ENCODE data around the gene FN1. TPM values are rescaled to one million over a fixed set of nuclear protein-coding genes. Genes with fewer than 3 reads are reported as not detected.

The FN1 gene
- total and polyA plus RNA-seq, 2 donors (not counting 1 experiment from before 2014, with no cell fraction given): 0.05 TPM; not detected in 1

DNA sequence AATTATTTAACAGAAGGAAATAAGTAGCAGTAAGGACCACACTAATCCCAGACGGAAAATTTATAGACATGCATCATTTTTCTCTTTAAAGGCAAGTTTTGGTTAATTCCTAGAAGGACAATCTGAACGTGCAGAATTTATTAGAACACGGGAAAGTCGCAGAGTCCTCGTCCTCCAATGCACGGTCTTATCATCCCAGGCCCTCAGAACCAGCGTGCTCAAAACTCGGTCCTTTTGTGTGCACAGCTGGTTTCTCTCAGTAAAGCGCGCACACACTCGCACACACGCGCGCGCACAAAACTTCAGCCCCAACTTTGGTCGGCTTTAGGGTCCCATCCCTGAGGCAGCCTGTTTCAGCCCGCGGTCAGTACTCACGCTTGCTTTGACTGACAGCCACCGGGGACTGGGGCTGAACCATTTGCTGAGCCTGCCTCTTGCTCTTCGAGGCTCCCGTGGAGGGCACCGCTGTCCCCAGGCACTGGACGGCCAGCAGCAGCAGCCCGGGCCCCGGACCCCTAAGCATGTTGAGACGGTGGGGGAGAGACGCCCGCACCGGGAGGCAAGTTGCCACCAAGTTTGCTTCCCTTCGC, 493 bp downstream of the FN1 start:
- peak overlapping the region; percentile 68 for H2AFZ ChIP-seq (ENCODE audit: insufficient read depth, low read depth, low read length, poor library complexity, severe bottlenecking)
- Mint-ChIP-seq H3K27ac (no peak overlapping the region), H3K27me3 (peaks cover 72% of the 10 kb centered on the region), H3K4me1 (peaks cover 17% of the 10 kb centered on the region), H3K4me3 (peak overlapping the region; percentile 71), H3K9me3 (ENCODE audit: insufficient read depth) (no peaks in the 10 kb centered on the region)
- peak overlapping the region; percentile 84 for H3K4me2 ChIP-seq (replicated peaks; ENCODE audit: low read depth, low read length, poor library complexity, severe bottlenecking)
- H3K27ac ChIP-seq (ENCODE audit: low read length in 2 of 2): no peak overlapping the region
- peaks cover 0 to 44% (median 42%) of the 10 kb centered on the region in 4 experiments for H3K27me3 ChIP-seq (replicated peaks in 1 of 4; ENCODE audit: control extremely low read depth in 1 of 4, control insufficient read depth in 3 of 4, insufficient read depth in 4 of 4, low read length in 3 of 4)
- H3K36me3 ChIP-seq (replicated peaks in 1 of 2; ENCODE audit: control extremely low read depth in 1 of 2, control insufficient read depth in 1 of 2, extremely low read depth in 1 of 2, insufficient read depth in 2 of 2, low read length in 1 of 2): no peaks in the 10 kb centered on the region
- H3K9me3 ChIP-seq (ENCODE audit: control extremely low read depth in 1 of 3, control insufficient read depth in 2 of 3, insufficient read depth in 1 of 3, low read length in 2 of 3): no peaks in the 10 kb centered on the region
- whole genome bisulfite sequencing (ENCODE audit: insufficient coverage): 2% methylated on average over 30 of the region's 31 CpGs
- intact Hi-C loops (cut with micrococcal nuclease): no loop called here
- H3K9ac ChIP-seq (ENCODE audit: low read length): peak overlapping the region; percentile 58
- DNase-seq: no peak
- ChIA-PET POLR2A (no interaction called here), CTCF (no interaction called here)
- ATAC-seq (ENCODE audit: low read depth): peak; percentile 16
- no peaks in the 10 kb centered on the region for H4K20me1 ChIP-seq (ENCODE audit: control insufficient read depth, insufficient read depth, low read length, poor library complexity, severe bottlenecking)
- no peaks in the 10 kb centered on the region for H3K79me2 ChIP-seq (ENCODE audit: control insufficient read depth, insufficient read depth, low read length)
- TF ChIP-seq EZH2 (IDR thresholded peaks at IDR 0.05; ENCODE audit: borderline replicate concordance, insufficient read depth, low read depth, low read length, poor library complexity, severe bottlenecking): no peak
- no peak for TF ChIP-seq CTCF (IDR thresholded peaks at IDR 0.05)
- H3K4me3 ChIP-seq (ENCODE audit: control extremely low read depth in 1 of 5, extremely low read depth in 1 of 5, insufficient read depth in 1 of 5, low read depth in 2 of 5, low read length in 4 of 5): peak overlapping the region; percentile 12 to 56 (median 50)
- H3K4me1 ChIP-seq (ENCODE audit: control insufficient read depth in 2 of 2, insufficient read depth in 2 of 2, low read length in 2 of 2): peaks cover 20 to 21% of the 10 kb centered on the region in 2 donors

DNA sequence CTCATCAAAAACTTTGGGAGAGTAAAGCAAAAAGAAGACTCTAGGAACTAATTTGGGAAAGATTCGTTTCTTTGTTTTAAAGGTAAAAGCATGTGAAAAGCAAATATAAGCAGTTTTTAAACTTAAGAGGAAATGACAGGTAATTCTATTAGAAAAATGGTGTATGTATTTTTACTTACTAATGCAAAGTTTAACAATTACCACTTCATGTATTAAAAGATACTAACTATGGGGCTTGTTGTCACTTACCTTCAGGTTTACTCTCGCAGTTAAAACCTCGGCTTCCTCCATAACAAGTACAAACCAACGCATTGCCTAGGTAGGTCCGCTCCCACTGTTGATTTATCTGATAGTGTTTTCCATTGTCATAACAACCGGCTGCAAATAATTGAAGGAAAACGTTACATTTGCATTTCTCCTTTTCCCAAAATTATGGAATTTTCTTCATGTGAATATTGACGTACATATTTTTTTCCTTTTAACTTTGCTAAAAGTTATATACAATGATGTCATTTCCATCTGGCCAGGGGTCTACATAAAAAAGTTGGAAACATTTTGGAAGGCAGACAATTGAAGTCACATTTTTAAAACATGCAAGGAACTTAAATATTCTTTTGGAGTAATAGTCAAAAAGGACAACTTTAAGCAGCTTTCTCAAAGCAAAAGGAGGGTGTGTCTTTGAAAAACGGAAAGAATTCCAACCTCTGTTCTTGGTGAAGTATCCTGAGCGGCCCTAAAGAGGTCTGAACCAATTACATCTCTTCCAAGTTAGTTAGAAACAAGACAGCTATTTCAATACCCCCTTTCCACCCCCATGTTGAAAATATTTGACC, 1.2 kb downstream of the FN1 start:
- Histone ChIP-seq H3K79me2 (ENCODE audit: control insufficient read depth, insufficient read depth, low read length) (no peaks in the 10 kb centered on the region), H3K9ac (ENCODE audit: low read length) (peak overlapping the region; percentile 58), H4K20me1 (ENCODE audit: control insufficient read depth, insufficient read depth, low read length, poor library complexity, severe bottlenecking) (no peaks in the 10 kb centered on the region), H3K4me3 (ENCODE audit: control extremely low read depth in 1 of 5, extremely low read depth in 1 of 5, insufficient read depth in 1 of 5, low read depth in 2 of 5, low read length in 4 of 5) (no peak overlapping the region), H3K27me3 (replicated peaks in 1 of 4; ENCODE audit: control extremely low read depth in 1 of 4, control insufficient read depth in 3 of 4, insufficient read depth in 4 of 4, low read length in 3 of 4) (peaks cover 0 to 49% (median 42%) of the 10 kb centered on the region in 4 experiments), H3K4me2 (replicated peaks; ENCODE audit: low read depth, low read length, poor library complexity, severe bottlenecking) (peak overlapping the region; percentile 84), H3K9me3 (ENCODE audit: control extremely low read depth in 1 of 3, control insufficient read depth in 2 of 3, insufficient read depth in 1 of 3, low read length in 2 of 3) (no peaks in the 10 kb centered on the region), H3K4me1 (ENCODE audit: control insufficient read depth in 2 of 2, insufficient read depth in 2 of 2, low read length in 2 of 2) (peaks cover 20 to 21% of the 10 kb centered on the region in 2 donors), H3K27ac (ENCODE audit: low read length in 2 of 2) (no peak overlapping the region), H2AFZ (ENCODE audit: insufficient read depth, low read depth, low read length, poor library complexity, severe bottlenecking) (no peak overlapping the region), H3K36me3 (replicated peaks in 1 of 2; ENCODE audit: control extremely low read depth in 1 of 2, control insufficient read depth in 1 of 2, extremely low read depth in 1 of 2, insufficient read depth in 2 of 2, low read length in 1 of 2) (no peaks in the 10 kb centered on the region)
- intact Hi-C loops (cut with micrococcal nuclease): no loop called here
- ChIA-PET POLR2A (no interaction called here), CTCF (no interaction called here)
- TF ChIP-seq CTCF (IDR thresholded peaks at IDR 0.05) (no peak), EZH2 (IDR thresholded peaks at IDR 0.05; ENCODE audit: borderline replicate concordance, insufficient read depth, low read depth, low read length, poor library complexity, severe bottlenecking) (no peak)
- no peak overlapping the region for H3K27ac Mint-ChIP-seq
- ATAC-seq (ENCODE audit: low read depth): no peak
- WGBS (ENCODE audit: insufficient coverage): no CpG with 5 or more reads among the region's 10 CpGs
- H3K4me3 Mint-ChIP-seq: peak overlapping the region; percentile 71
- H3K9me3 Mint-ChIP-seq (ENCODE audit: insufficient read depth): no peaks in the 10 kb centered on the region
- peaks cover 76% of the 10 kb centered on the region for H3K27me3 Mint-ChIP-seq
- DNase-seq: no peak
- H3K4me1 Mint-ChIP-seq: peaks cover 17% of the 10 kb centered on the region
